GM12878 (cell line): Measurements from ENCODE around the gene TLCD5.

ENCODE experiments used
- BCL11A ChIP-seq: IDR thresholded peaks from 2 replicates; pipeline ENCODE4 v1.6.1; 2011; ENCODE audit warnings: low read depth, low read length
- CREM ChIP-seq: IDR thresholded peaks from 2 replicates; pipeline ENCODE4 v1.6.1; 2014; ENCODE audit warnings: antibody characterized with exemption, low read depth
- EZH2 ChIP-seq: IDR thresholded peaks from 2 replicates; pipeline ENCODE4 v1.6.1; 2012; ENCODE audit warnings: low read depth, mild to moderate bottlenecking, control low read depth, inconsistent platforms, low read length, borderline replicate concordance; ENCODE audit not compliant: control insufficient read depth
- HDAC6 ChIP-seq: fragments of 200-600 bp; sonication (generic); IDR thresholded peaks from one replicate; pipeline ENCODE4 v1.8.0; 2017; ENCODE audit warnings: antibody characterized with exemption; ENCODE audit not compliant: unreplicated experiment
- MTA2 ChIP-seq: fragments of 450-650 bp; IDR thresholded peaks from 2 replicates; pipeline ENCODE4 v1.6.1; 2016; ENCODE audit warnings: low read depth, mild to moderate bottlenecking, moderate library complexity
- POLR2A ChIP-seq: IDR thresholded peaks from 2 replicates; pipeline ENCODE4 v1.6.1; 2011; ENCODE audit warnings: low read depth, mild to moderate bottlenecking, low read length
- POLR2AphosphoS5 ChIP-seq: IDR thresholded peaks from 2 replicates; pipeline ENCODE4 v1.6.1; 2011; ENCODE audit warnings: mild to moderate bottlenecking, low read length, inconsistent platforms
- SIN3A ChIP-seq: IDR thresholded peaks from 2 replicates; pipeline ENCODE4 v1.6.1; 2012; ENCODE audit warnings: low read depth, low read length, improper control_type of control experiment
- SP1 ChIP-seq: IDR thresholded peaks from one replicate; pipeline ENCODE4 v1.6.1; 2011; ENCODE audit warnings: low read depth, low read length
- SRF ChIP-seq, 2 experiments: IDR thresholded peaks; 2 replicates each; pipeline ENCODE4 v1.6.1; 2011; ENCODE audit warnings: low read depth in 2 of 2, low read length in 2 of 2, mild to moderate bottlenecking in 1 of 2, moderate library complexity in 1 of 2
- TCF3 ChIP-seq: IDR thresholded peaks from 2 replicates; pipeline ENCODE4 v1.6.1; 2012; ENCODE audit warnings: low read depth, mild to moderate bottlenecking, low read length, borderline replicate concordance; ENCODE audit not compliant: insufficient read depth
- TF ChIP-seq, protein P1 (sequence below): fragments of 450-650 bp; IDR thresholded peaks from 2 replicates; pipeline ENCODE4 v1.6.1; 2018; ENCODE audit warnings: mild to moderate bottlenecking, low read depth, moderate library complexity; ENCODE audit not compliant: partially characterized antibody

DNA sequence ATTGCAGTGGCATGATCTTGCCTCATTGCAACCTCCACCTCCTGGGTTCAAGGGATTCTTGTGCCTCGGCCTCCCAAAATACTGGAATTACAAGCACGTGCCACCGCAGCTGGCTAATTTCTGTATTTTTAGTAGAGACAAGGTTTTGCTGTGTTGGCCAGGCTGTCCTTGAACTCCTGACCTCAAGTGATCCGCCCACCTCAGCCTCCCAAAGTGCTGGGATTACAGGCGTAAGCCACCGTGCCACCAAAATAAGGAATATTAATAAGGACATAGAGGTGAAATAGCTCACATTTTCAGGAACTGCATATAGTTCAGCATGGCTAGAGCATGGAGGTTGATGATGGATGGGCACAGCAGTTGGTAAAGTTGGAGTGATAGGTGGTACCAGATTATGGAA lies 32.5 kb downstream of the TLCD5 start:
- TF ChIP-seq SP1: no peak
- no peak for TF ChIP-seq TCF3
- TF ChIP-seq SRF (IDR thresholded peaks at IDR 0.05; ENCODE audit: low read depth in 2 of 2, low read length in 2 of 2): no peak
- no peak for TF ChIP-seq SIN3A
- TF ChIP-seq POLR2A: no peak
- TF ChIP-seq BCL11A: no peak
- no peak for TF ChIP-seq CREM
- no peak for TF ChIP-seq HDAC6
- no peak for TF ChIP-seq MTA2
- no peak for TF ChIP-seq EZH2
- no peak for TF ChIP-seq POLR2AphosphoS5
- TF ChIP-seq, protein P1, sequence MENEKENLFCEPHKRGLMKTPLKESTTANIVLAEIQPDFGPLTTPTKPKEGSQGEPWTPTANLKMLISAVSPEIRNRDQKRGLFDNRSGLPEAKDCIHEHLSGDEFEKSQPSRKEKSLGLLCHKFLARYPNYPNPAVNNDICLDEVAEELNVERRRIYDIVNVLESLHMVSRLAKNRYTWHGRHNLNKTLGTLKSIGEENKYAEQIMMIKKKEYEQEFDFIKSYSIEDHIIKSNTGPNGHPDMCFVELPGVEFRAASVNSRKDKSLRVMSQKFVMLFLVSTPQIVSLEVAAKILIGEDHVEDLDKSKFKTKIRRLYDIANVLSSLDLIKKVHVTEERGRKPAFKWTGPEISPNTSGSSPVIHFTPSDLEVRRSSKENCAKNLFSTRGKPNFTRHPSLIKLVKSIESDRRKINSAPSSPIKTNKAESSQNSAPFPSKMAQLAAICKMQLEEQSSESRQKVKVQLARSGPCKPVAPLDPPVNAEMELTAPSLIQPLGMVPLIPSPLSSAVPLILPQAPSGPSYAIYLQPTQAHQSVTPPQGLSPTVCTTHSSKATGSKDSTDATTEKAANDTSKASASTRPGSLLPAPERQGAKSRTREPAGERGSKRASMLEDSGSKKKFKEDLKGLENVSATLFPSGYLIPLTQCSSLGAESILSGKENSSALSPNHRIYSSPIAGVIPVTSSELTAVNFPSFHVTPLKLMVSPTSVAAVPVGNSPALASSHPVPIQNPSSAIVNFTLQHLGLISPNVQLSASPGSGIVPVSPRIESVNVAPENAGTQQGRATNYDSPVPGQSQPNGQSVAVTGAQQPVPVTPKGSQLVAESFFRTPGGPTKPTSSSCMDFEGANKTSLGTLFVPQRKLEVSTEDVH: no peak
